MM.1S (cell line): Measurements from ENCODE around the gene P4HA3.

Experiments
- DNase-seq: peaks from one replicate; pipeline ENCODE4 v3.0.0-alpha.2; 2015
- H2AFZ ChIP-seq: fragments of 300-600 bp; sonication (generic); 2 replicates; pipeline ENCODE4 v1.6.0; 2016; ENCODE audit warnings: antibody characterized with exemption, low read length
- H3F3A ChIP-seq: fragments of 300-600 bp; sonication (generic); 2 replicates; pipeline ENCODE4 v1.6.1; 2016; ENCODE audit warnings: mild to moderate bottlenecking, antibody characterized with exemption, low read length, moderate library complexity, mixed read lengths; ENCODE audit not compliant: insufficient read depth
- H3K27ac ChIP-seq: fragments of 300-600 bp; sonication (generic); 2 replicates; pipeline ENCODE4 v1.5.1; 2016; ENCODE audit warnings: mild to moderate bottlenecking, low read length
- H3K27me3 ChIP-seq: fragments of 300-600 bp; sonication (generic); replicated peaks from 2 replicates; pipeline ENCODE4 v1.6.0; 2016; ENCODE audit warnings: low read length; ENCODE audit not compliant: insufficient read depth
- H3K36me3 ChIP-seq: fragments of 300-600 bp; sonication (generic); replicated peaks from 2 replicates; pipeline ENCODE4 v1.6.1; 2016; ENCODE audit warnings: mild to moderate bottlenecking, low read length, mixed read lengths; ENCODE audit not compliant: insufficient read depth
- H3K4me1 ChIP-seq: fragments of 300-600 bp; sonication (generic); 2 replicates; pipeline ENCODE4 v1.6.1; 2016; ENCODE audit warnings: low read length, mixed read lengths
- H3K4me2 ChIP-seq: fragments of 300-600 bp; sonication (generic); 2 replicates; pipeline ENCODE4 v1.6.0; 2016; ENCODE audit warnings: low read depth, low read length
- H3K4me3 ChIP-seq: fragments of 300-600 bp; sonication (generic); 2 replicates; pipeline ENCODE4 v1.5.1; 2016; ENCODE audit warnings: low read length, mixed read lengths
- H3K79me2 ChIP-seq: fragments of 300-600 bp; sonication (generic); 2 replicates; pipeline ENCODE4 v1.6.1; 2016; ENCODE audit warnings: mixed run types, low read length, mixed read lengths
- H3K9ac ChIP-seq: fragments of 300-600 bp; sonication (generic); 2 replicates; pipeline ENCODE4 v1.6.1; 2016; ENCODE audit warnings: low read length, mixed read lengths
- H3K9me2 ChIP-seq: fragments of 300-600 bp; sonication (generic); replicated peaks from 2 replicates; pipeline ENCODE4 v1.6.1; 2016; ENCODE audit warnings: mild to moderate bottlenecking, low read length, mixed read lengths; ENCODE audit not compliant: insufficient read depth
- H3K9me3 ChIP-seq: fragments of 300-600 bp; sonication (generic); replicated peaks from 2 replicates; pipeline ENCODE4 v1.6.1; 2016; ENCODE audit warnings: mild to moderate bottlenecking, low read length, mixed read lengths; ENCODE audit not compliant: insufficient read depth
- H4K20me1 ChIP-seq: fragments of 300-600 bp; sonication (generic); 2 replicates; pipeline ENCODE4 v1.6.1; 2016; ENCODE audit warnings: mild to moderate bottlenecking, low read length, moderate library complexity, mixed read lengths; ENCODE audit not compliant: insufficient read depth
- CTCF ChIP-seq: fragments of 300-600 bp; sonication (generic); IDR thresholded peaks from 2 replicates; pipeline ENCODE4 v1.5.1; 2016; ENCODE audit warnings: antibody characterized with exemption, low read length, mixed read lengths
- EZH2 ChIP-seq: fragments of 300-600 bp; sonication (generic); optimal IDR thresholded peaks from 2 replicates; pipeline ENCODE3; 2017; ENCODE audit warnings: low read depth, mild to moderate bottlenecking, antibody characterized with exemption, low read length, mixed read lengths
- EZH2phosphoT487 ChIP-seq: fragments of 300-600 bp; sonication (generic); IDR thresholded peaks from 2 replicates; pipeline ENCODE4 v1.6.1; 2018; ENCODE audit warnings: antibody characterized with exemption, low read length

The P4HA3 gene

GRCh38 chr11:74311352-74311926, at the start of gene P4HA3:
P4HA3 (minus strand) TSS chr11:74311640; CDS start chr11:74311611, 29 bp downstream.
- Histone ChIP-seq H3K4me3 (peak within 1 kb of the TSS; percentile 36), H3K79me2 (no peaks in the 10 kb centered on the region), H3K4me1 (no peaks in the 10 kb centered on the region), H2AFZ (no peak within 1 kb of the TSS), H3K4me2 (peak within 1 kb of the TSS; percentile 54; the same call in 1 of the 2 replicates), H3K9me3 (no peaks in the 10 kb centered on the region), H3K9ac (no peak within 1 kb of the TSS), H3K9me2 (no peaks in the 10 kb centered on the region), H3K27ac (no peak within 1 kb of the TSS), H3K36me3 (no peaks in the 10 kb centered on the region), H4K20me1 (no peaks in the 10 kb centered on the region), H3K27me3 (no peaks in the 10 kb centered on the region), H3F3A (no peaks in the 10 kb centered on the region)
- peak; percentile 15 for DNase-seq
- TF ChIP-seq EZH2phosphoT487 (no peak), CTCF (no peak), EZH2 (no peak)

GRCh38 chr11:74357449-74357848, 46.0 kb upstream of the P4HA3 start:
- H3K36me3 ChIP-seq: no peaks in the 10 kb centered on the region

GRCh38 chr11:74355626-74356025, 44.2 kb upstream of the P4HA3 start:
- H3K27ac ChIP-seq: no peak overlapping the region
- H4K20me1 ChIP-seq: no peaks in the 10 kb centered on the region
- no peak overlapping the region for H2AFZ ChIP-seq
- H3K4me2 ChIP-seq: no peak overlapping the region
- H3K4me3 ChIP-seq: no peak overlapping the region
- H3K9me3 ChIP-seq: no peaks in the 10 kb centered on the region
- H3K79me2 ChIP-seq: no peaks in the 10 kb centered on the region
- H3K27me3 ChIP-seq: no peaks in the 10 kb centered on the region
- H3K4me1 ChIP-seq: no peaks in the 10 kb centered on the region
- TF ChIP-seq EZH2 (no peak), CTCF (no peak), EZH2phosphoT487 (no peak)
- no peaks in the 10 kb centered on the region for H3F3A ChIP-seq
- no peaks in the 10 kb centered on the region for H3K36me3 ChIP-seq
- H3K9me2 ChIP-seq: no peaks in the 10 kb centered on the region
- H3K9ac ChIP-seq: no peak overlapping the region
- no peak for DNase-seq

More at GRCh38 chr11:74357449-74357848, 46.0 kb upstream of the P4HA3 start:
- no peak for DNase-seq
- TF ChIP-seq CTCF: no peak
- no peak for TF ChIP-seq EZH2
- TF ChIP-seq EZH2phosphoT487: no peak
- no peaks in the 10 kb centered on the region for H4K20me1 ChIP-seq
- H3K4me3 ChIP-seq: no peak overlapping the region
- no peaks in the 10 kb centered on the region for H3K4me1 ChIP-seq
- H3K9ac ChIP-seq: no peak overlapping the region
- no peaks in the 10 kb centered on the region for H3K9me2 ChIP-seq
- no peaks in the 10 kb centered on the region for H3K27me3 ChIP-seq
- H3K27ac ChIP-seq: no peak overlapping the region
- H3K4me2 ChIP-seq: no peak overlapping the region
- no peaks in the 10 kb centered on the region for H3K9me3 ChIP-seq
- H2AFZ ChIP-seq: no peak overlapping the region
- H3F3A ChIP-seq: no peaks in the 10 kb centered on the region
- H3K79me2 ChIP-seq: no peaks in the 10 kb centered on the region
